Panc1 (cell line): ENCODE data around the gene NCLN. TPM values are rescaled to one million over a fixed set of nuclear protein-coding genes. Genes with fewer than 3 reads are reported as not detected.
"Not testable (repeated sequence)": the region's sequence is repeated elsewhere in the genome, so short reads cannot be mapped to it uniquely, and the experiment has no call there.

ENCODE experiments used
- ATAC-seq: fragments of 200-7000 bp; cut with Tn5 transposase; 2 replicates; pipeline ENCODE4 v1.9.1; 2020; ENCODE audit warnings: mild to moderate bottlenecking, moderate library complexity
- BruUV-seq: library from RNA; stranded (reverse); fragments of 400-500 nt; replicated peaks from 2 replicates; lab custom pipeline; 2021; lab: Mats Ljungman, UMichigan
- CTCF ChIA-PET: fragments of 300-600 bp; sonication (Branson Sonifier 250); formaldehyde crosslinking; loops from one replicate; lab custom pipeline; 2022; ENCODE audit warnings: antibody characterized with exemption; lab: Charles Lee
- POLR2A ChIA-PET: fragments of 300-600 bp; sonication (Branson Sonifier 250); formaldehyde crosslinking; loops from one replicate; lab custom pipeline; 2022; ENCODE audit warnings: antibody characterized with exemption; lab: Charles Lee
- DNase-seq: peaks from one replicate; pipeline ENCODE4 v3.0.0-alpha.2; 2010; ENCODE audit warnings: low read depth, low spot score
- H3K27ac ChIP-seq: 2 replicates; pipeline ENCODE4 v1.5.1; 2011; ENCODE audit warnings: mild to moderate bottlenecking, low read length, inconsistent platforms
- H3K27me3 ChIP-seq: fragments of 200-500 bp; sonication (Bioruptor generic); 2 replicates; pipeline ENCODE4 v1.6.0; 2014; ENCODE audit warnings: low read length, inconsistent platforms; ENCODE audit not compliant: control insufficient read depth, insufficient read depth
- H3K36me3 ChIP-seq: fragments of 200-500 bp; sonication (Bioruptor generic); 2 replicates; pipeline ENCODE4 v1.5.1; 2014; ENCODE audit warnings: inconsistent platforms, mild to moderate bottlenecking, low read length, moderate library complexity; ENCODE audit not compliant: control insufficient read depth, insufficient read depth
- H3K4me1 ChIP-seq: 2 replicates; pipeline ENCODE4 v1.5.1; 2011; ENCODE audit warnings: inconsistent platforms, mild to moderate bottlenecking, low read length, moderate library complexity; ENCODE audit not compliant: control insufficient read depth, insufficient read depth
- H3K4me3 ChIP-seq, 2 experiments: 2 replicates each; pipeline ENCODE4 v1.5.1; 2011 to 2012; ENCODE audit warnings: low read depth in 2 of 2, low read length in 2 of 2, mild to moderate bottlenecking in 2 of 2, inconsistent platforms in 1 of 2, moderate library complexity in 1 of 2
- H3K9me3 ChIP-seq: fragments of 200-500 bp; sonication (Bioruptor generic); 2 replicates; pipeline ENCODE4 v1.5.1; 2014; ENCODE audit warnings: low read depth, mild to moderate bottlenecking, inconsistent platforms, low read length, moderate library complexity; ENCODE audit not compliant: control insufficient read depth, insufficient read depth
- POLR2AphosphoS5 ChIP-seq: IDR thresholded peaks from 2 replicates; pipeline ENCODE4 v1.6.1; 2012; ENCODE audit warnings: mild to moderate bottlenecking, low read depth, low read length, moderate library complexity
- SIN3A ChIP-seq: IDR thresholded peaks from 2 replicates; pipeline ENCODE4 v1.6.1; 2012; ENCODE audit warnings: low read depth, mild to moderate bottlenecking, low read length, moderate library complexity, borderline replicate concordance; ENCODE audit not compliant: insufficient read depth
- TCF7L2 ChIP-seq: IDR thresholded peaks from 2 replicates; pipeline ENCODE4 v1.6.1; 2011; ENCODE audit warnings: mild to moderate bottlenecking, low read depth, low read length, inconsistent platforms
- in situ Hi-C: cut with HindIII; loops from 2 replicates; pipeline ENCODE4 v1.10.0; 2016; ENCODE audit warnings: low sequenced_read_pairs, low pct_unique_long_range_greater_than_20kb
- intact Hi-C: fragments of 100-400 bp; cut with micrococcal nuclease; formaldehyde crosslinking; loops from one replicate; pipeline ENCODE4 v1.10.0; 2022; ENCODE audit not compliant: unreplicated experiment
- total RNA-seq: library from RNA; stranded (reverse); gene quantifications from one replicate; pipeline ENCODE4 v1.2.1, GENCODE V29; 2021; ENCODE audit not compliant: unreplicated experiment
- TF ChIP-seq, protein P1 (sequence below): fragments of 450-650 bp; IDR thresholded peaks from 2 replicates; pipeline ENCODE4 v1.5.1; 2017; ENCODE audit warnings: mild to moderate bottlenecking
- TF ChIP-seq, protein P2 (sequence below), 2 experiments: IDR thresholded peaks; 2 replicates each; pipeline ENCODE4 v1.6.1; 2011 to 2012; ENCODE audit warnings: low read depth in 2 of 2, control low read depth in 1 of 2, low read length in 1 of 2, mild to moderate bottlenecking in 1 of 2, moderate library complexity in 1 of 2; ENCODE audit not compliant: insufficient read depth in 1 of 2

The NCLN gene
- total RNA-seq, 1 experiment from 2014 or later: 132 TPM

DNA sequence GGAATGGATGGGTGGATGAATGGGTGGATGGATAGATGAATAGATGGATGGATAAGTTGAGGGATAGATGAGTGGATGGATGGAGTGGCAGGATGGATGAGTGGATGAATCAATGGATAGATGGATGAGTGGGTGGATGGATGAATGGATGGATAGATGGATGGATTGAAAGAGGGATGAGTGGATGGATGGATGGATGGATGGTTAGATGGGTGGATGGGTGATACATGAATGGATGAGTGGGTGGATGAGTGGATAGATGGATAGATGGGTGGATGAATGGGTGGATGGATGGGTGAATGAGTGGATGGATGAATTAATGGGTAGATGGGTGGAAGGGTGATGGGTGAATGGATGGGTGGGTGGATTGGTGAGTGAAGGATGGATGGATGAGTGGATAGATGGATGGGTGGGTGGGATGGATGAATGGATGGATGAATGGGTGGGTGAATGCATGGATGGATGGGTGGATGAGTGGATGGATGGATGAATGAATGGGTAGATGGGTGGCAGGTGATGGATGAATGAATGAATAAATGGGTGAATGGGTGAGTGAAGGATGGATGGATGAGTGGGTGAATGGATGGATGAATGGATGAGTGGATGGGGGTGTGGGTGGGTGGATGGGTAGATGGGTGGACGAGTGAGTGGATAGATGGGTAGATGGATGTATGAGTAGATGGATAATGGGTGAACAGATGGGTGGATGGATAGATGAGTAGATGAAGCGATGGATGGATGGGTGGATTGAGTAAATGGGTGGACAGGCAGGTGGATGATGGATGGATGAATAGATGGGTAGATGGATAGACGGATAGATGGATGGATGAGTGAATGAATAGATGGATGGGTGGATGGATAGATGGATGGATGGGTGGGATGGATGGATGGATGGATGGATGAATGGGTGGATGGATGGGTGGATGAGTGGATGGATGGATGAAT lies 32.2 kb upstream of the NCLN start:
- CTCF ChIA-PET: no interaction called here
- no peak for DNase-seq
- TF ChIP-seq, protein P1, sequence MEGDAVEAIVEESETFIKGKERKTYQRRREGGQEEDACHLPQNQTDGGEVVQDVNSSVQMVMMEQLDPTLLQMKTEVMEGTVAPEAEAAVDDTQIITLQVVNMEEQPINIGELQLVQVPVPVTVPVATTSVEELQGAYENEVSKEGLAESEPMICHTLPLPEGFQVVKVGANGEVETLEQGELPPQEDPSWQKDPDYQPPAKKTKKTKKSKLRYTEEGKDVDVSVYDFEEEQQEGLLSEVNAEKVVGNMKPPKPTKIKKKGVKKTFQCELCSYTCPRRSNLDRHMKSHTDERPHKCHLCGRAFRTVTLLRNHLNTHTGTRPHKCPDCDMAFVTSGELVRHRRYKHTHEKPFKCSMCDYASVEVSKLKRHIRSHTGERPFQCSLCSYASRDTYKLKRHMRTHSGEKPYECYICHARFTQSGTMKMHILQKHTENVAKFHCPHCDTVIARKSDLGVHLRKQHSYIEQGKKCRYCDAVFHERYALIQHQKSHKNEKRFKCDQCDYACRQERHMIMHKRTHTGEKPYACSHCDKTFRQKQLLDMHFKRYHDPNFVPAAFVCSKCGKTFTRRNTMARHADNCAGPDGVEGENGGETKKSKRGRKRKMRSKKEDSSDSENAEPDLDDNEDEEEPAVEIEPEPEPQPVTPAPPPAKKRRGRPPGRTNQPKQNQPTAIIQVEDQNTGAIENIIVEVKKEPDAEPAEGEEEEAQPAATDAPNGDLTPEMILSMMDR: no peak
- TF ChIP-seq POLR2AphosphoS5: no peak
- no peak for TF ChIP-seq TCF7L2
- TF ChIP-seq, protein P2, sequence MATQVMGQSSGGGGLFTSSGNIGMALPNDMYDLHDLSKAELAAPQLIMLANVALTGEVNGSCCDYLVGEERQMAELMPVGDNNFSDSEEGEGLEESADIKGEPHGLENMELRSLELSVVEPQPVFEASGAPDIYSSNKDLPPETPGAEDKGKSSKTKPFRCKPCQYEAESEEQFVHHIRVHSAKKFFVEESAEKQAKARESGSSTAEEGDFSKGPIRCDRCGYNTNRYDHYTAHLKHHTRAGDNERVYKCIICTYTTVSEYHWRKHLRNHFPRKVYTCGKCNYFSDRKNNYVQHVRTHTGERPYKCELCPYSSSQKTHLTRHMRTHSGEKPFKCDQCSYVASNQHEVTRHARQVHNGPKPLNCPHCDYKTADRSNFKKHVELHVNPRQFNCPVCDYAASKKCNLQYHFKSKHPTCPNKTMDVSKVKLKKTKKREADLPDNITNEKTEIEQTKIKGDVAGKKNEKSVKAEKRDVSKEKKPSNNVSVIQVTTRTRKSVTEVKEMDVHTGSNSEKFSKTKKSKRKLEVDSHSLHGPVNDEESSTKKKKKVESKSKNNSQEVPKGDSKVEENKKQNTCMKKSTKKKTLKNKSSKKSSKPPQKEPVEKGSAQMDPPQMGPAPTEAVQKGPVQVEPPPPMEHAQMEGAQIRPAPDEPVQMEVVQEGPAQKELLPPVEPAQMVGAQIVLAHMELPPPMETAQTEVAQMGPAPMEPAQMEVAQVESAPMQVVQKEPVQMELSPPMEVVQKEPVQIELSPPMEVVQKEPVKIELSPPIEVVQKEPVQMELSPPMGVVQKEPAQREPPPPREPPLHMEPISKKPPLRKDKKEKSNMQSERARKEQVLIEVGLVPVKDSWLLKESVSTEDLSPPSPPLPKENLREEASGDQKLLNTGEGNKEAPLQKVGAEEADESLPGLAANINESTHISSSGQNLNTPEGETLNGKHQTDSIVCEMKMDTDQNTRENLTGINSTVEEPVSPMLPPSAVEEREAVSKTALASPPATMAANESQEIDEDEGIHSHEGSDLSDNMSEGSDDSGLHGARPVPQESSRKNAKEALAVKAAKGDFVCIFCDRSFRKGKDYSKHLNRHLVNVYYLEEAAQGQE (IDR thresholded peaks at IDR 0.05; ENCODE audit: insufficient read depth in 1 of 2, low read depth in 2 of 2, low read length in 1 of 2): no peak
- TF ChIP-seq SIN3A: no peak
- Histone ChIP-seq H3K4me3 (no peak overlapping the region), H3K27me3 (no peaks in the 10 kb centered on the region), H3K4me1 (peaks cover 6% of the 10 kb centered on the region), H3K9me3 (no peaks in the 10 kb centered on the region), H3K27ac (no peak overlapping the region), H3K36me3 (no peaks in the 10 kb centered on the region)
- in situ Hi-C loops: no loop called here
- intact Hi-C loops: no loop called here
- no TSS peak for BruUV-seq
- POLR2A ChIA-PET: no interaction called here
- no peak for ATAC-seq

DNA sequence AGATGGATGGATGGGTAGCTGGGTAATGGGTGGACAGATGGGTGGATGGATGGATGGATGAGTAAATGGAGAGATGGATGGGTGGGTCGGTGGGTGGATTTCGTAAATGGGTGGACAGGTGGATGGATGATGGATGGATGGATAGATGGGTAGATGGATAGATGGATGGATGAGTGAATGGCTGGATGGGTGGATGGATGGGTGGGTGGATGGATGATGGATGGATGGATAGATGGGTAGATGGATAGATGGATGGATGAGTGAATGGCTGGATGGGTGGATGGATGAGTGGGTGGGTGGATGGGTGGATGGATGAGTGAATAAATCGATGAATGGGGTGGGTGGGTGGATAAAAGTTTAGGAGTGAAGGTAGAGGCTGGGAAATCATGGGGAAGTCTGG lies 31.3 kb upstream of the NCLN start:
- H3K27me3 ChIP-seq, H3K9me3 ChIP-seq, CTCF ChIA-PET, H3K36me3 ChIP-seq, H3K4me3 ChIP-seq, BruUV-seq, H3K27ac ChIP-seq, POLR2A ChIA-PET, H3K4me1 ChIP-seq, ATAC-seq, intact Hi-C loops, in situ Hi-C loops, DNase-seq: not testable (repeated sequence)
